Stimulated activated CD8-positive, alpha-beta memory T cell treated with anti-CD3 and anti-CD28 coated beads, Interleukin-7, amount 100 ng/mL, for 24 hours (primary cell): ENCODE data around the gene HECTD1.

Experiments
- DNase-seq: peaks from one replicate; pipeline ENCODE4 v3.0.0-alpha.2; 2020; ENCODE audit warnings: low read depth

HECTD1 gene

GRCh38 chr14:31051023-31051422, 156.6 kb downstream of the HECTD1 start:
- no peak for DNase-seq
